GM12878 (cell line): ENCODE data around the gene BCL2. TPM values are rescaled to one million over a fixed set of nuclear protein-coding genes. Genes with fewer than 3 reads are reported as not detected.
A peak's percentile ranks its signal among the peaks of the same experiment; 100 is the strongest.

Experiments
- FOXK2 ChIP-seq: fragments of 450-650 bp; IDR thresholded peaks from 2 replicates; pipeline ENCODE4 v1.6.1; 2017; ENCODE audit warnings: mild to moderate bottlenecking, moderate library complexity
- FOXM1 ChIP-seq: IDR thresholded peaks from 2 replicates; pipeline ENCODE4 v1.6.1; 2012; ENCODE audit warnings: low read depth, mild to moderate bottlenecking, inconsistent platforms, low read length, moderate library complexity
- GATAD2B ChIP-seq: fragments of 450-650 bp; conservative IDR thresholded peaks from 2 replicates; pipeline ENCODE4 v1.6.1; 2017; ENCODE audit warnings: low read depth, mild to moderate bottlenecking, moderate library complexity
- IRF4 ChIP-seq: IDR thresholded peaks from 2 replicates; pipeline ENCODE4 v1.6.1; 2011; ENCODE audit warnings: low read depth, low read length
- JUNB ChIP-seq: IDR thresholded peaks from 2 replicates; pipeline ENCODE4 v1.6.1; 2016; ENCODE audit warnings: antibody characterized with exemption, mild to moderate bottlenecking
- NBN ChIP-seq: fragments of 450-650 bp; IDR thresholded peaks from 2 replicates; pipeline ENCODE4 v1.6.1; 2016
- NFIC ChIP-seq: IDR thresholded peaks from 2 replicates; pipeline ENCODE4 v1.6.1; 2012; ENCODE audit warnings: low read depth, mild to moderate bottlenecking, inconsistent platforms, low read length, moderate library complexity
- NFYB ChIP-seq: IDR thresholded peaks from 2 replicates; pipeline ENCODE4 v1.6.1; 2011; ENCODE audit warnings: low read depth, mild to moderate bottlenecking, low read length, improper control_type of control experiment, moderate library complexity; ENCODE audit not compliant: insufficient read depth
- NR2C1 ChIP-seq: fragments of 450-650 bp; IDR thresholded peaks from 2 replicates; pipeline ENCODE4 v1.6.1; 2017; ENCODE audit warnings: antibody characterized with exemption, mild to moderate bottlenecking, moderate library complexity
- NR2F1 ChIP-seq: fragments of 450-650 bp; conservative IDR thresholded peaks from 2 replicates; pipeline ENCODE4 v1.6.1; 2017; ENCODE audit warnings: mild to moderate bottlenecking
- POLR2AphosphoS5 ChIP-seq: IDR thresholded peaks from 2 replicates; pipeline ENCODE4 v1.6.1; 2011; ENCODE audit warnings: mild to moderate bottlenecking, low read length, inconsistent platforms
- SIN3A ChIP-seq: IDR thresholded peaks from 2 replicates; pipeline ENCODE4 v1.6.1; 2012; ENCODE audit warnings: low read depth, low read length, improper control_type of control experiment
- SMAD1 ChIP-seq: fragments of 450-650 bp; IDR thresholded peaks from 2 replicates; pipeline ENCODE4 v1.6.1; 2018; ENCODE audit warnings: mild to moderate bottlenecking, low read depth; ENCODE audit not compliant: partially characterized antibody
- SMAD5 ChIP-seq: IDR thresholded peaks from 2 replicates; pipeline ENCODE4 v1.6.1; 2016; ENCODE audit warnings: antibody characterized with exemption, low read depth
- SMC3 ChIP-seq: IDR thresholded peaks from 2 replicates; pipeline ENCODE4 v1.6.1; 2011; ENCODE audit warnings: low read length, improper control_type of control experiment, borderline replicate concordance
- SP1 ChIP-seq: IDR thresholded peaks from one replicate; pipeline ENCODE4 v1.6.1; 2011; ENCODE audit warnings: low read depth, low read length
- SPI1 ChIP-seq: IDR thresholded peaks from 2 replicates; pipeline ENCODE4 v1.6.1; 2011; ENCODE audit warnings: low read depth, mild to moderate bottlenecking, low read length, moderate library complexity, borderline replicate concordance; ENCODE audit not compliant: insufficient read depth
- STAT3 ChIP-seq: IDR thresholded peaks from 2 replicates; pipeline ENCODE4 v1.6.1; 2011; ENCODE audit warnings: low read depth, low read length, improper control_type of control experiment
- SUZ12 ChIP-seq: fragments of 200-600 bp; sonication (generic); IDR thresholded peaks from one replicate; pipeline ENCODE4 v1.6.1; 2018; ENCODE audit warnings: antibody characterized with exemption, mild to moderate bottlenecking; ENCODE audit not compliant: unreplicated experiment
- TCF3 ChIP-seq: IDR thresholded peaks from 2 replicates; pipeline ENCODE4 v1.6.1; 2012; ENCODE audit warnings: low read depth, mild to moderate bottlenecking, low read length, borderline replicate concordance; ENCODE audit not compliant: insufficient read depth
- TCF7 ChIP-seq: IDR thresholded peaks from 2 replicates; pipeline ENCODE4 v1.6.1; 2014; ENCODE audit warnings: antibody characterized with exemption, borderline replicate concordance
- ZBED1 ChIP-seq: IDR thresholded peaks from 2 replicates; pipeline ENCODE4 v1.6.1; 2016; ENCODE audit warnings: borderline replicate concordance
- ZBTB33 ChIP-seq: fragments of 450-650 bp; IDR thresholded peaks from 2 replicates; pipeline ENCODE4 v1.6.1; 2017; ENCODE audit warnings: mild to moderate bottlenecking
- ZNF207 ChIP-seq: fragments of 450-650 bp; IDR thresholded peaks from 2 replicates; pipeline ENCODE4 v1.6.1; 2014; ENCODE audit warnings: antibody characterized with exemption, mild to moderate bottlenecking, borderline replicate concordance
- polyA plus RNA-seq, 11 experiments: library from polyadenylated mRNA; depleted of rRNA in 4 of 11; unstranded in 6 of 11; stranded (reverse) in 5 of 11; fragments of >200 nt; fragmentation: Nextera tagmentation in 4 of 11; fragmentation: Illumina TruSeq in 1 of 11; extraction: Ambion mirVana in 4 of 11; extraction: Trizol in 1 of 11; gene quantifications; 1 replicate in 1 of 11; 2 replicates in 10 of 11; pipeline versions ENCODE4 v1.2.1 to v1.2.3, GENCODE V29; 2011 to 2016; ENCODE audit warnings: inconsistent platforms in 2 of 11, missing spikeins in 2 of 11, low read depth in 1 of 11
- total RNA-seq, 4 experiments: library from RNA; depleted of rRNA in 3 of 4; stranded (reverse); fragments of >200 nt in 3 of 4; fragmentation: Illumina TruSeq in 1 of 4; extraction: Trizol in 1 of 4; gene quantifications; 2 replicates each; pipeline versions ENCODE4 v1.2.1 to v1.2.3, GENCODE V29; 2013 to 2021
- TF ChIP-seq, protein P1 (sequence below): fragments of 150-350 bp; IDR thresholded peaks from 2 replicates; pipeline ENCODE4 v1.6.1; 2014; ENCODE audit warnings: mild to moderate bottlenecking, low read depth, low read length
- TF ChIP-seq, protein P2 (sequence below): fragments of 450-650 bp; IDR thresholded peaks from 2 replicates; pipeline ENCODE4 v1.6.1; 2017; ENCODE audit warnings: low read depth, mild to moderate bottlenecking, moderate library complexity

BCL2 gene
- total and polyA plus RNA-seq, 10 of the 15 experiments (the other 5 are each of a cell fraction or from before 2014, with no cell fraction given) = 4.1 to 47.8 (median 19.3) TPM

DNA sequence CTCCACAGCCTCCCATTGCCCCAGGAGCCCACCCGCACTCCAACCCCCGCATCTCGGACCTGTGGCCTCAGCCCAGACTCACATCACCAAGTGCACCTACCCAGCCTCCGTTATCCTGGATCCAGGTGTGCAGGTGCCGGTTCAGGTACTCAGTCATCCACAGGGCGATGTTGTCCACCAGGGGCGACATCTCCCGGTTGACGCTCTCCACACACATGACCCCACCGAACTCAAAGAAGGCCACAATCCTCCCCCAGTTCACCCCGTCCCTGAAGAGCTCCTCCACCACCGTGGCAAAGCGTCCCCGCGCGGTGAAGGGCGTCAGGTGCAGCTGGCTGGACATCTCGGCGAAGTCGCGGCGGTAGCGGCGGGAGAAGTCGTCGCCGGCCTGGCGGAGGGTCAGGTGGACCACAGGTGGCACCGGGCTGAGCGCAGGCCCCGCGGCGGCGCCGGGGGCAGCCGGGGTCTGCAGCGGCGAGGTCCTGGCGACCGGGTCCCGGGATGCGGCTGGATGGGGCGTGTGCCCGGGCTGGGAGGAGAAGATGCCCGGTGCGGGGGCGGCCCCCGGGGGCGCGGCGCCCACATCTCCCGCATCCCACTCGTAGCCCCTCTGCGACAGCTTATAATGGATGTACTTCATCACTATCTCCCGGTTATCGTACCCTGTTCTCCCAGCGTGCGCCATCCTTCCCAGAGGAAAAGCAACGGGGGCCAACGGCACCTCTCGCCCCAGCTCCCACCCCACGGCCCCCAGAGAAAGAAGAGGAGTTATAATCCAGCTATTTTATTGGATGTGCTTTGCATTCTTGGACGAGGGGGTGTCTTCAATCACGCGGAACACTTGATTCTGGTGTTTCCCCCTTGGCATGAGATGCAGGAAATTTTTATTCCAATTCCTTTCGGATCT lies 1.3 kb downstream of the BCL2 start (continued):
- TF ChIP-seq FOXM1 = no peak
- no peak for TF ChIP-seq ZNF207
- no peak for TF ChIP-seq SUZ12
- peak; percentile 90 for TF ChIP-seq NR2F1
- TF ChIP-seq JUNB = no peak
- peak; percentile 63 for TF ChIP-seq IRF4
- TF ChIP-seq, protein P1, sequence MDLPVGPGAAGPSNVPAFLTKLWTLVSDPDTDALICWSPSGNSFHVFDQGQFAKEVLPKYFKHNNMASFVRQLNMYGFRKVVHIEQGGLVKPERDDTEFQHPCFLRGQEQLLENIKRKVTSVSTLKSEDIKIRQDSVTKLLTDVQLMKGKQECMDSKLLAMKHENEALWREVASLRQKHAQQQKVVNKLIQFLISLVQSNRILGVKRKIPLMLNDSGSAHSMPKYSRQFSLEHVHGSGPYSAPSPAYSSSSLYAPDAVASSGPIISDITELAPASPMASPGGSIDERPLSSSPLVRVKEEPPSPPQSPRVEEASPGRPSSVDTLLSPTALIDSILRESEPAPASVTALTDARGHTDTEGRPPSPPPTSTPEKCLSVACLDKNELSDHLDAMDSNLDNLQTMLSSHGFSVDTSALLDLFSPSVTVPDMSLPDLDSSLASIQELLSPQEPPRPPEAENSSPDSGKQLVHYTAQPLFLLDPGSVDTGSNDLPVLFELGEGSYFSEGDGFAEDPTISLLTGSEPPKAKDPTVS = no peak
- TF ChIP-seq, protein P2, sequence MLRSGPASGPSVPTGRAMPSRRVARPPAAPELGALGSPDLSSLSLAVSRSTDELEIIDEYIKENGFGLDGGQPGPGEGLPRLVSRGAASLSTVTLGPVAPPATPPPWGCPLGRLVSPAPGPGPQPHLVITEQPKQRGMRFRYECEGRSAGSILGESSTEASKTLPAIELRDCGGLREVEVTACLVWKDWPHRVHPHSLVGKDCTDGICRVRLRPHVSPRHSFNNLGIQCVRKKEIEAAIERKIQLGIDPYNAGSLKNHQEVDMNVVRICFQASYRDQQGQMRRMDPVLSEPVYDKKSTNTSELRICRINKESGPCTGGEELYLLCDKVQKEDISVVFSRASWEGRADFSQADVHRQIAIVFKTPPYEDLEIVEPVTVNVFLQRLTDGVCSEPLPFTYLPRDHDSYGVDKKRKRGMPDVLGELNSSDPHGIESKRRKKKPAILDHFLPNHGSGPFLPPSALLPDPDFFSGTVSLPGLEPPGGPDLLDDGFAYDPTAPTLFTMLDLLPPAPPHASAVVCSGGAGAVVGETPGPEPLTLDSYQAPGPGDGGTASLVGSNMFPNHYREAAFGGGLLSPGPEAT = no peak; the same call in 1 of the 2 replicates
- no peak for TF ChIP-seq FOXK2
- no peak for TF ChIP-seq STAT3
- TF ChIP-seq NFIC = no peak
- no peak; the same call in 1 of the 2 replicates for TF ChIP-seq SIN3A
- peak; percentile 88 for TF ChIP-seq NBN
- peak; percentile 48; the same call in 1 of the 2 replicates for TF ChIP-seq NR2C1
- peak; percentile 63 for TF ChIP-seq SMAD1
- no peak for TF ChIP-seq SMAD5
- no peak for TF ChIP-seq NFYB
- TF ChIP-seq GATAD2B = peak; percentile 82
- TF ChIP-seq SMC3 = peak; percentile 85
- no peak for TF ChIP-seq SP1
- TF ChIP-seq TCF3 = peak; percentile 91
- no peak for TF ChIP-seq TCF7
- no peak for TF ChIP-seq SPI1
- no peak for TF ChIP-seq ZBED1
- TF ChIP-seq ZBTB33 = no peak
- TF ChIP-seq POLR2AphosphoS5 = peak; percentile 88
